ENCODE data around the gene MCC.
A peak's percentile ranks its signal among the peaks of the same experiment; 100 is the strongest.
"Not testable (repeated sequence)": the region's sequence is repeated elsewhere in the genome, so short reads cannot be mapped to it uniquely, and the experiment has no call there.

The MCC gene

GRCh38 chr5:113405530-113405929 is 82.7 kb downstream of the MCC start:
- no peak for DNase-seq

GRCh38 chr5:113404269-113404668 is 84.0 kb downstream of the MCC start:
- no peak for DNase-seq

GRCh38 chr5:113397986-113398385 is 90.3 kb downstream of the MCC start:
- not testable (repeated sequence) for DNase-seq

GRCh38 chr5:113397046-113397445 is 91.2 kb downstream of the MCC start:
- DNase-seq, result no peak

GRCh38 chr5:113394658-113395057 is 93.6 kb downstream of the MCC start:
- DNase-seq, result no peak

- no peak for DNase-seq
These were observed 98.0 kb downstream of the MCC start for GRCh38 chr5:113390224-113390623.

- DNase-seq, result no peak
These were observed 99.1 kb downstream of the MCC start for GRCh38 chr5:113389116-113389515.

GRCh38 chr5:113387844-113388243 is 100.4 kb downstream of the MCC start:
- DNase-seq, result no peak

GRCh38 chr5:113384782-113385285 is 103.4 kb downstream of the MCC start:
- no peak for DNase-seq

GRCh38 chr5:113382731-113383130 is 105.5 kb downstream of the MCC start:
- no peak for DNase-seq

GRCh38 chr5:113381791-113382190 is 106.5 kb downstream of the MCC start:
- DNase-seq, result no peak

GRCh38 chr5:113380807-113381326 is 107.4 kb downstream of the MCC start:
- no peak for DNase-seq

GRCh38 chr5:113379936-113380806 is 108.1 kb downstream of the MCC start:
- DNase-seq, result no peak

GRCh38 chr5:113378959-113379541 is 109.2 kb downstream of the MCC start:
- peak; percentile 48 for DNase-seq

- DNase-seq, result no peak
These were observed 109.7 kb downstream of the MCC start for GRCh38 chr5:113378514-113378913.

- DNase-seq, result peak; percentile 0
These were observed 110.2 kb downstream of the MCC start for GRCh38 chr5:113378081-113378480.

- no peak for DNase-seq
These were observed 111.6 kb downstream of the MCC start for GRCh38 chr5:113376640-113377039.

- no peak for DNase-seq
These were observed 112.7 kb downstream of the MCC start for GRCh38 chr5:113375480-113376060.

GRCh38 chr5:113373426-113373825 is 114.8 kb downstream of the MCC start:
- no peak for DNase-seq

GRCh38 chr5:113371721-113372196 is 116.5 kb downstream of the MCC start:
- no peak for DNase-seq

- DNase-seq, result no peak
These were observed 120.7 kb downstream of the MCC start for GRCh38 chr5:113367586-113367985.

GRCh38 chr5:113364466-113364865 is 123.8 kb downstream of the MCC start:
- DNase-seq, result no peak

- no peak for DNase-seq
These were observed 126.6 kb downstream of the MCC start for GRCh38 chr5:113361701-113362100.

GRCh38 chr5:113359419-113359818 is 128.8 kb downstream of the MCC start:
- DNase-seq, result no peak
